ENCODE data around the gene DSCAM. TPM values are rescaled to one million over a fixed set of nuclear protein-coding genes. Genes with fewer than 3 reads are reported as not detected.
"Not testable (repeated sequence)": the region's sequence is repeated elsewhere in the genome, so short reads cannot be mapped to it uniquely, and the experiment has no call there.

Gene DSCAM
- total RNA-seq, 1 experiment from 2014 or later, result 0.33 TPM

DNA sequence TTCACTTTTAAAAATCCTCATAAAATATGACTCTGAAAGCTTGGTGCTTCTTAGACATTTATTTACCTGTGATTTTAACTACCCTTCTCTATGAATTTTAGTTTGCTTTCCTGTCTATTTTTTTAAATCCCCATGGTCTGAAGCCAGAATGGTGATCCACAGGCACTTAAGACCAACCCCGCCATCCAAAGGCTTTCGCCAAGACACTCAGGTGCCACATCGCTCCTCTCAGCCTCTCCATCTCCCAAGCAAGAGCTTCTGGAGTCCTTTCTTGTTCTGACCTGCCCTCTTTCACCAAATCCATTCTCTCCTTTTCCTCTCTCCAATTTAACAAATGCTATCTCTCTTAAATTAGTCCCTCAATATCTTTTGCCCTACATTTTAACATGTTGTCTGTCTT, 515.2 kb downstream of the DSCAM start:
- POLR2A ChIA-PET, result interaction anchor here (0.7 kb wide), 1 partner anchor 480 kb away, joined by 4 read pairs; no protein-coding TSS in a partner anchor
- intact Hi-C loops (cut with micrococcal nuclease), result no loop called here
- no peak for DNase-seq (ENCODE audit: unreplicated experiment)
- H3K27me3 Mint-ChIP-seq (ENCODE audit: insufficient read depth, unreplicated experiment), result no peaks in the 10 kb centered on the region
- TF ChIP-seq, protein P1, sequence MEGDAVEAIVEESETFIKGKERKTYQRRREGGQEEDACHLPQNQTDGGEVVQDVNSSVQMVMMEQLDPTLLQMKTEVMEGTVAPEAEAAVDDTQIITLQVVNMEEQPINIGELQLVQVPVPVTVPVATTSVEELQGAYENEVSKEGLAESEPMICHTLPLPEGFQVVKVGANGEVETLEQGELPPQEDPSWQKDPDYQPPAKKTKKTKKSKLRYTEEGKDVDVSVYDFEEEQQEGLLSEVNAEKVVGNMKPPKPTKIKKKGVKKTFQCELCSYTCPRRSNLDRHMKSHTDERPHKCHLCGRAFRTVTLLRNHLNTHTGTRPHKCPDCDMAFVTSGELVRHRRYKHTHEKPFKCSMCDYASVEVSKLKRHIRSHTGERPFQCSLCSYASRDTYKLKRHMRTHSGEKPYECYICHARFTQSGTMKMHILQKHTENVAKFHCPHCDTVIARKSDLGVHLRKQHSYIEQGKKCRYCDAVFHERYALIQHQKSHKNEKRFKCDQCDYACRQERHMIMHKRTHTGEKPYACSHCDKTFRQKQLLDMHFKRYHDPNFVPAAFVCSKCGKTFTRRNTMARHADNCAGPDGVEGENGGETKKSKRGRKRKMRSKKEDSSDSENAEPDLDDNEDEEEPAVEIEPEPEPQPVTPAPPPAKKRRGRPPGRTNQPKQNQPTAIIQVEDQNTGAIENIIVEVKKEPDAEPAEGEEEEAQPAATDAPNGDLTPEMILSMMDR (IDR thresholded peaks at IDR 0.05; ENCODE audit: unreplicated experiment), result no peak
- no TSS peak for BruUV-seq (replicated peaks)
- no peak overlapping the region for H3K27ac Mint-ChIP-seq (ENCODE audit: low read depth, unreplicated experiment)
- H3K4me3 Mint-ChIP-seq (ENCODE audit: unreplicated experiment), result no peak overlapping the region
- H3K9me3 Mint-ChIP-seq (ENCODE audit: unreplicated experiment), result no peaks in the 10 kb centered on the region
- H3K36me3 Mint-ChIP-seq (ENCODE audit: insufficient read depth, unreplicated experiment), result no peaks in the 10 kb centered on the region
- CTCF ChIA-PET, result interaction anchor here (1.2 kb wide), 1 partner anchor 54 kb away, joined by 3 read pairs; no protein-coding TSS in a partner anchor
- no peaks in the 10 kb centered on the region for H3K4me1 Mint-ChIP-seq (ENCODE audit: insufficient read depth, unreplicated experiment)

DNA sequence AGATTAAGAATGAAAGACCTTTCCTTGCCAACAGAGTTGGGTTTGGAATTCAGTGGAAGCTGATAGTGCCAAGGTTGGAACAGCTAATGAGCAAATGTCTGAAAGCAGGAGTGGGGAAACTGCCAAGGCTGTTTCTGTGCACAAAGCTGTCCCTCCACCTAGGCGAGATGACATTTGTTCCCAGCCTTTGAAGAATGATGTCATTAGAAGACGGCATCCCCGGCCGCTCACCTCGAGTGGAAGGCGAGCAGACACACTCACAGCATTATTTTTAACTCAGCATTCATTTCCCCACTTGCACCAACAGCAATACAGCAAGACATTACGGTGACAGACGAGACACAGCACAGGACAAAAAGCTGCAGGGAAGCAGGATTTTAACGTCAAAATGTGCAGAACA, 515.8 kb downstream of the DSCAM start:
- no TSS peak for BruUV-seq (replicated peaks)
- TF ChIP-seq, protein P1 (IDR thresholded peaks at IDR 0.05; ENCODE audit: unreplicated experiment), result no peak
- POLR2A ChIA-PET, result no interaction called here
- Mint-ChIP-seq H3K27ac (ENCODE audit: low read depth, unreplicated experiment) (no peak overlapping the region), H3K27me3 (ENCODE audit: insufficient read depth, unreplicated experiment) (no peaks in the 10 kb centered on the region), H3K9me3 (ENCODE audit: unreplicated experiment) (no peaks in the 10 kb centered on the region), H3K4me1 (ENCODE audit: insufficient read depth, unreplicated experiment) (no peaks in the 10 kb centered on the region), H3K4me3 (ENCODE audit: unreplicated experiment) (no peak overlapping the region), H3K36me3 (ENCODE audit: insufficient read depth, unreplicated experiment) (no peaks in the 10 kb centered on the region)
- CTCF ChIA-PET, result interaction anchor here (0.7 kb wide), 1 partner anchor 15 kb away, joined by 5 read pairs; no protein-coding TSS in a partner anchor
- no peak for DNase-seq (ENCODE audit: unreplicated experiment)
- intact Hi-C loops (cut with micrococcal nuclease), result no loop called here

DNA sequence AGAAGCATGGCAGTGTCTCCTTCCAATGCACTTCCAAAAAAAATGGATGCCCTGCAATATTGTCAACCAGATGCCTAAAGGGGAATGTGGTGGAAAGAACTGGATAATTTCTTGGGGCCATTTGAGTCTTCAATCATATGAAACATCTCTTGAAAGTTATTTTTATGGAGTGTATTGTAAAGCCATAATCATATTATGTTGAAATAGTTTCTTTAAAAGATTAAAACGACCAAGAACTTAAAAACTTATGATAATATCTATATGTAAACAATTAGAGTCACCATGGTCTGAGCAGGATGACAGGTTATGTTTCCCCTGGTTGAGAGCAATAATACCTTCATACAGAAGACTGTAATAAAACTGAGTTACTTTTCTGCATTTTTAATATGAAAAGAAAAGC, 522.6 kb downstream of the DSCAM start:
- H3K27ac Mint-ChIP-seq (ENCODE audit: low read depth, unreplicated experiment), result no peak overlapping the region
- BruUV-seq (replicated peaks), result no TSS peak
- peaks cover 4% of the 10 kb centered on the region for H3K36me3 Mint-ChIP-seq (ENCODE audit: insufficient read depth, unreplicated experiment)
- ChIA-PET POLR2A (no interaction called here), CTCF (no interaction called here)
- intact Hi-C loops (cut with micrococcal nuclease), result no loop called here
- TF ChIP-seq, protein P1 (IDR thresholded peaks at IDR 0.05; ENCODE audit: unreplicated experiment), result no peak
- H3K27me3 Mint-ChIP-seq (ENCODE audit: insufficient read depth, unreplicated experiment), result no peaks in the 10 kb centered on the region
- H3K9me3 Mint-ChIP-seq (ENCODE audit: unreplicated experiment), result peaks cover 8% of the 10 kb centered on the region
- no peaks in the 10 kb centered on the region for H3K4me1 Mint-ChIP-seq (ENCODE audit: insufficient read depth, unreplicated experiment)
- DNase-seq (ENCODE audit: unreplicated experiment), result no peak
- H3K4me3 Mint-ChIP-seq (ENCODE audit: unreplicated experiment), result no peak overlapping the region

DNA sequence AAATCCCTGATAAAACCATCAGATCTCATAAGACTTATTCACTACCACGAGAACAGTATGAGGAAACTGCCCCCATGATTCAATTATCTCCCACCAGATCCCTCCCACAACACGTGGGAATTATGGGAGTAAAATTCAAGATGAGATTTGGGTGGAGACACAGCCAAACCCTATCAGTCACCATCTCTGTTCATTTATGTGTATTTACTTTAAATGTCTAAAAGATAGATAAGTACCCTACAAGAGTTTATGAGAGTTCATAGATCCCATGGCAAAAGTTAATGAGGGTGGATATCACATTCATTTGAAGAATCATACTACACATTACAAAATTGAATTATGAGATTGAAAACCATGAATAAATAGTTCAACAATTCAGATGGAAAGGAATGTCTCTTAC, 526.2 kb downstream of the DSCAM start:
- H3K27ac Mint-ChIP-seq (ENCODE audit: low read depth, unreplicated experiment); H3K4me3 Mint-ChIP-seq (ENCODE audit: unreplicated experiment); H3K36me3 Mint-ChIP-seq (ENCODE audit: insufficient read depth, unreplicated experiment); DNase-seq (ENCODE audit: unreplicated experiment); BruUV-seq (replicated peaks); CTCF ChIA-PET; H3K4me1 Mint-ChIP-seq (ENCODE audit: insufficient read depth, unreplicated experiment); H3K9me3 Mint-ChIP-seq (ENCODE audit: unreplicated experiment); intact Hi-C loops (cut with micrococcal nuclease); POLR2A ChIA-PET; H3K27me3 Mint-ChIP-seq (ENCODE audit: insufficient read depth, unreplicated experiment): not testable (repeated sequence)

DNA sequence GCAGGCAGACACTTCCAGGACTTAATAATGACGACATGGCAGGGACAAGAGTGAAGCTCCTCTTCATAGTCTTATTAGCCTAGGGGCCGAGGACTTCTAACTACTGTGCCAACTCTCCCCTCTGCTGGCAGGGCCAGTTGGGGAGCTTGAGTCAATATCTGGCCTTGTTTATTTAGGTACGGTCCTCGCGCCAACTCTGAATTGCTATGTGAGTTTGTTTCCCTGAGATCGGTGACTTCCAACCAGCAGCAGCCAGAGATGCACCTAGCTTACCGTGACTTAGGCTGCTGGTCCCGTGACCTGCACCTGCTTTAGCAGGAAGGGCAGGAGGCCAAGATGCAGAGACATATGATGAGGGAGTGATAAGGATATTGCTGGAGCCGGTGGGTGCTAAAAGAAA, 528.6 kb downstream of the DSCAM start:
- H3K4me1 Mint-ChIP-seq (ENCODE audit: insufficient read depth, unreplicated experiment), result no peaks in the 10 kb centered on the region
- BruUV-seq (replicated peaks), result no TSS peak
- TF ChIP-seq, protein P1 (IDR thresholded peaks at IDR 0.05; ENCODE audit: unreplicated experiment), result no peak

More for the DNA sequence above, 528.6 kb downstream of the DSCAM start:
- Mint-ChIP-seq H3K27me3 (ENCODE audit: insufficient read depth, unreplicated experiment) (no peaks in the 10 kb centered on the region), H3K9me3 (ENCODE audit: unreplicated experiment) (peaks cover 8% of the 10 kb centered on the region), H3K27ac (ENCODE audit: low read depth, unreplicated experiment) (no peak overlapping the region), H3K4me3 (ENCODE audit: unreplicated experiment) (no peak overlapping the region), H3K36me3 (ENCODE audit: insufficient read depth, unreplicated experiment) (peaks cover 4% of the 10 kb centered on the region)
- ChIA-PET POLR2A (no interaction called here), CTCF (interaction anchor here (0.6 to 1.0 kb wide), 4 partner anchors 8 to 1498 kb away, joined by 3 to 4 read pairs (median 3); no protein-coding TSS in a partner anchor)
- intact Hi-C loops (cut with micrococcal nuclease), result no loop called here
- DNase-seq (ENCODE audit: unreplicated experiment), result no peak

Data from MCF 10A (cell line).